Raji (cell line): ENCODE measurements around the gene TEF.

Experiments used
- POLR2A ChIP-seq: IDR thresholded peaks from 2 replicates; pipeline ENCODE4 v1.6.1; 2011; ENCODE audit warnings: low read depth, low read length, control low read depth; ENCODE audit not compliant: insufficient read depth

TEF gene

DNA sequence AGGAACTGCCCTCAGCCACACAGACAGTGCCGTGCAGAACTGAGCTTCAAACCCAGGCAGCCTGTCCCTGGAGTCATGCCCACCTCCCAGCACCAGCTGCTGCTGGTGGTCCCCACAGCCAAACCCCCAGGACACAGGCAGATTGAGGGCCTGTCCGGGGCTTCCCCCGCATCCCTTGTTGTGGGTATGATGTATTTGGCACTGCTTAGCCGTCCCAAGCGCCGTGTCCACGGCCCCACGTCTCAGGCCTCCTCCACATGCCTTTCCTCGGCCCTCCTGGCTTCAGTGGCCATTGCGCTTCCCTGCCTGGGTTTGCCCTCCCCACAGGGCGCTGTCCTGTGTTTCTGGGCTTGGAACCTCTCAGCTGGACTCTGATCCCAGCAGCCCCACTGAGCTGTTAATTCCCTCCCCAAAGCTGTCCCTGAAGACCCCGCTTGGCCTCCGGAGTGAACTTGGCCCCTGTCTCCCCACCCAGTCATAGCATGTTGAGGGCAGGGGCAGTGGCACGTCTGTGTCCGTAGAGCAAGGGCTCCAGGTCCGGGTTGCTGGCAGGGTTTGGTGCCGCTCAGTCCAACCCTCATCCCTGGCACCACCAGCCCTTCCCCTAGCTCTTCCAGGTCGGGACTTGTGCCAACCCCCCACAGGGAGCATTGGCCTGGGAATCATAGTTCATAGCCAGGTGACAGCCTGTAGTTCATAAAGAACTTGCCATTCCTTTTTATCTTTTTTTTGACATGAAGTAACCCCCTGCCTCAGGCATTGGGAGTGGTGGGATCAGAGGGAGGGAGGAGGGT is 34.5 kb upstream of the TEF start:
- TF ChIP-seq POLR2A: no peak

DNA sequence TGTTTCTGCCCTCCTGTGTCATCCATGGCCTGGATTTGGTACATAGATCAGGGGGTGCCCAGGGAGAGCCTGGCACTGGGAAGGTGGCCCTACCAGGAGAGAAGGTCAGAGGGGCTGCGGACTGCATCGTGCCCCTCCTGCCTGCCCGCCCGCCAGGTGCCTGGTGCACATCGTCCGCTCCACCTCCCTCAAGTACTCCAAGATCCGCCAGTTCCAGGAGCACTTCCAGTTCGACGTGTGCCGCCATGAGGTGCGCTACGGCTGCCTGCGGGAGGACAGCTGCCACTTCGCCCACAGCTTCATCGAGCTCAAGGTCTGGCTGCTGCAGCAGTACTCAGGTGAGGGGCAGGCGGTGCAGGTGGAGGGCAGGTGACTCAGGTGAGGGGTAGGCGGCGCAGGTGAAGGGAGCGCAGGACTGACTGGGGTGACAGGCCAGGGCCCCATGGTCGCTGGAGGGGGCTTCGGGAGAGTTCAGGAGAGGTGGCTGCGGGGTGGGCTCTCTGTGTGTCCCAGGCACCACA is 32.7 kb upstream of the TEF start:
- TF ChIP-seq POLR2A: no peak

DNA sequence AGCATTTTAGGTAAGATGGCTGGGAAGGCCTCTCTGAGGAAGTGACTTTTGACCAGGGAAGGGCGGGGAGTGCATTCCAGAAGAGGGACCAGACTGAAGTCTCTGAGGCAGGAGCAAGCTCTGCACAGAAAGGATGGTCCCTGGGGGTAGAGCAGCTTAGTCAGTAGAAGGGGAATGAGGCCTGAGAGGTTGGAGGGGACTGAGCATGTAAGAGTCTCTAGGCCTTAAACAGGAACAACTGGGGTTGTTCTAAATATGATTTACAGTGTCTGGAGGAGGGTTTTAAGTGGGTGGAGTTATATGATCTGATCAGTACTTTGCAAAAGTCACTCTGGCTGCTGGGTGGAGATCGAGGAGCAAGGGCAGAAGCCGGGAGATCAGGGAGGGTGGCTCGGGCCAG is 31.7 kb upstream of the TEF start:
- no peak for TF ChIP-seq POLR2A

DNA sequence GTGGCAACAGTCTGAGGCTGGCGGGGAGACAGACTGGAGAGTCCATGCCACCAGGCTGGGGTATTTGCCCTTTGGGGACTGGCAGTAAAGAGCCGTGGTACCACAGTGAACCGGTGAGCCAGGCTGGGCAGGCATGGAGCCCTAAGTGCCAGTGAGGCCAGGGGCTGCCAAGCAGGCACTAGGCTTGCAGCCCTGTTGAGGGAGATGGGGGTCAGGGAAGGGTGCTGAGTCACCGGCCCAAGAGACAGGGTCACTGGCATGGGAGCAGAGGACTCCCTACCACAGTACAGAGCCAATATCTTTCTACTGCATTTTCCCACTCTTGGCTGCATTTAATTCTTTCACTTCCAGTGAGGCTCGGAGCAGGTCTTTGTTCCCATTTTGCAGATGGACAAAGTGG is 30.7 kb upstream of the TEF start:
- no peak for TF ChIP-seq POLR2A

GRCh38 chr22:41352058-41352457 is 29.7 kb upstream of the TEF start:
- TF ChIP-seq POLR2A: no peak

- TF ChIP-seq POLR2A: no peak
Observed at GRCh38 chr22:41353862-41354575, 27.7 kb upstream of the TEF start.

DNA sequence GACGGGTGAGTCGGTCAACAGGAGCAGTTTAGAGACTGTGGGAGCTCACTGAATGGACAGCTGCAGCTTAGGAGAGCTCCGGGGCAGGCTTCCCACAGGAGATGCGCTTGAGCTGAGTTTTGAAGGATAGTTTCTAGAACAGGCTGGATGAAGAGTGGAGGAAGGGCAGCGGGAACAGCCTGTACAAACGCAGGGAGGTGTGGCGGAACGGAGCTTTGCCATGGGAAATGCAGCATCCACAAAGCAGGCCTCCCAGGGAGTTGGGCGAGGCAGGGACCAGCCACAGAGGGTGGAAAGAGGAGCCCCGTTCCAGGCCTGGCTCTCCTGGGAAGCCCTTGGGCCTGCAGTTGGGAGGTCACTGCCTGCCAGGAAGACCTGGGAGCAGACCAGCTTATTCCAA is 26.8 kb upstream of the TEF start:
- no peak for TF ChIP-seq POLR2A

- TF ChIP-seq POLR2A: no peak
Observed at GRCh38 chr22:41355895-41356294, 25.8 kb upstream of the TEF start.

DNA sequence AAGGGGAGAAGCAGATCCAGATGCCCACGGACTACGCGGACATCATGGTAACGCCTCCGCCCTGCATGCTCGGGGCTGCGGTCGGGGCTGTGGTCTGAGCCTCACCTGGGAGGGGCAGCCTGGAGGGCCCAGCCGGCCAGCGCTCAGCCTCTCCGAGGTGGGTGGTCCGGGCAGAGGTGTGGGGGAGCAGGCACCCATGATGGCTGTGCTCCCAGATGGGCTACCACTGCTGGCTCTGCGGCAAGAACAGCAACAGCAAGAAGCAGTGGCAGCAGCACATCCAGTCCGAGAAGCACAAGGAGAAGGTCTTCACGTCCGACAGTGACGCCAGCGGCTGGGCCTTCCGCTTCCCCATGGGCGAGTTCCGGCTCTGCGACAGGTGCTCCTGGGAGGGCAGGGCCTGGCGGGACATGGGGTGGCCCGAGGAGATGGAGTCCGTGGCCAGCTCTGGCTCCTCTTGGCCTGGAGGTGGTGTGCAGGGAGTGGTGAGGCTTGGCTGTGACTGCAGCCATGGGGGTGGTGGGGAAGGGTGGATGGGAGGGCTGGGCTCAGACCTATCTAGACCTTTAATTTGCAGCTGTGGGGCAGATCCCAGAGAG is 25.2 kb upstream of the TEF start:
- no peak for TF ChIP-seq POLR2A

- TF ChIP-seq POLR2A: no peak
Observed at GRCh38 chr22:41357191-41357590, 24.6 kb upstream of the TEF start.

DNA sequence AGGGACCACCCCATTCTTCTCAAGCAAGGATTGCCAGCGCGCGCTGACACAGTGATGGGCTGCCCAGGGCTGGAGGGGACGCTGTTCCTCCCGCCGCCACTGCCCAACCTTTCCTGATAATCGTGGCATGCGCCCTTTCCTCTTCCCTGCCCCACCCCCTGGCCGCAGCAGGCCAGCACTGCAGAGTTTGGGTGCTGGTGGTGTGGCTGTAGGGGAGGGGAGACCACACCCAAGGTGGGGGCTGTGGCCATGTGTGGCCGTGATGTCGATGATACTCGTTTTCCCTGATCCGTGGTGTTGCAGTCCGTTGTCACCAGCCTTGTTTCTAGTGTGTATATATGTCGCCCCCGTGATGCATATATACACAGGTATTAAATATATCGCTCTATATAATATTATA is 22.8 kb upstream of the TEF start:
- no peak for TF ChIP-seq POLR2A

GRCh38 chr22:41359376-41359775 is 22.4 kb upstream of the TEF start:
- TF ChIP-seq POLR2A: no peak

DNA sequence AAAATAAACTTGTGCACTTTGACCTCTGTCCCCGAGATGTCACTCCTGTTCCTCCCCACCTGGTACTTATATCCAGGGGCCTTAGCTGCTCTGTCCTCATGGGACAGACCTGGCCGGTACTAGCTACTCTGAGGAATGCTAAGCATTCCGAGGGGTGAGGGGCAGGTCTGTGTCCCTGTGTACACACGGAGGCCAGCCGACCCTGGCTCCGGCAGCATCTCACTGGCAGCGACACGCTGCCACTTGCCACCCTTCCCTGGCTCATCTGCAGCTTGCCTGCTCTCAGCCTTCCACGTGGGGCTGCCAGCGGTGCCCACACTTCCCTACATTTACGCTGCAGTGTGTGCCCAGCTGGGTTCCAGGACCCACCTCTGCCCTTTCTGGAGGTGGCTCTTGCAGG is 21.6 kb upstream of the TEF start:
- no peak for TF ChIP-seq POLR2A

- no peak for TF ChIP-seq POLR2A
Observed at GRCh38 chr22:41361716-41362310, 19.9 kb upstream of the TEF start.

DNA sequence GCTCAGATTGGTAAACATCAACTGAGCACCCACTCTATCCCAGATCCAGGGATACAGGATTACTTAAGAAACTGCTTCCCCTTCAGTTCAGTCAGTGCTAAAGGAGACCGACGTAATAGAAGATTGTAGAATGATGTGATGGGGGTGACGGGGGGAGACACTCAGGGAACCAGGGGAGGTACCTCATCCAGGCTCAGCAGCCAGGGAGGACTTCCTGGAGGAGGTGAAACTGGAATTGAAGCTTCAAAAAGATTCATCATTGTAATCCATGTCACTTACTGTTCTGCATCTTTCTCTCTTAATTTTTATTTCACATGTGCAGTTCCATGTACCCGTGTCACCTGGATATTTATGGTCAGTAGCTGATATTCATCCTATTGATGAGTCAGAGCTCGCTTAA is 19.1 kb upstream of the TEF start:
- TF ChIP-seq POLR2A: no peak

- no peak for TF ChIP-seq POLR2A
Observed at GRCh38 chr22:41364233-41364632, 17.5 kb upstream of the TEF start.

DNA sequence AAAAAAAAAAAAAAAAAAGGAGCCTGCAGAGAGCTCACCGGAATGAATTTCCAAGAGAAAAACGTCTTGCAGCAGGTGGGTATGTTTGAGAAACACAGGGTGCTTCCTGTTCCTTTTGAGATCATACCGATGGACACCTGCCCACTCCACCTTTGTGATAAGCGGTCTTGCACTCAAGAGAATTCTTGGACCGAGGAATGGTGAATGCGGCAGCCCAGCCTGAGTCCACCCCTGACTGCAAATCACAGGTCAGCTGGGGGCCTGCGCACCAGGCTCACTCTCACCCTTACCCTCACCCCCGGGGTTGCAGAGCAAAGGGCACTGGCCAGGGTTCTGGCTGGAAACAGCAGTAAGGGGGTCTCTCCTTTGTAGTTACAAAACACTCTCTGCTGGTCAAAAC is 16.8 kb upstream of the TEF start:
- TF ChIP-seq POLR2A: no peak
